Thyroid gland (tissue), 4 donors: ENCODE measurements around the gene MYL10.

Experiments used
- CTCF ChIP-seq, 6 experiments: fragments of 200-600 bp in 3 of 6; fragments of 450-650 bp in 3 of 6; sonication (generic) in 3 of 6; IDR thresholded peaks; one replicate each; pipeline ENCODE4 v1.5.1; 2016 to 2019; ENCODE audit warnings: antibody characterized with exemption in 6 of 6, mild to moderate bottlenecking in 2 of 6, inconsistent platforms in 1 of 6, moderate library complexity in 1 of 6
- POLR2A ChIP-seq, 2 donors: fragments of 450-650 bp; IDR thresholded peaks; one replicate each; pipeline ENCODE4 v1.6.1; 2017; ENCODE audit warnings: antibody characterized with exemption in 2 of 2, mild to moderate bottlenecking in 2 of 2, moderate library complexity in 1 of 2

- TF ChIP-seq CTCF (IDR thresholded peaks at IDR 0.05) (no peak), POLR2A (IDR thresholded peaks at IDR 0.05) (no peak)
Observed at GRCh38 chr7:101618916-101619315, 10.2 kb downstream of the MYL10 start.
